H9 (cell line): Measurements from ENCODE around the gene FAM120A. TPM values are rescaled to one million over a fixed set of nuclear protein-coding genes. Genes with fewer than 3 reads are reported as not detected.

Source experiments
- DNase-seq: peaks from one replicate; pipeline ENCODE4 v3.0.0-alpha.2; 2017
- H2AFZ ChIP-seq: one replicate; pipeline ENCODE4 v1.6.1; 2013; ENCODE audit warnings: mild to moderate bottlenecking, low read length, control low read depth, moderate library complexity
- H2AK5ac ChIP-seq: 2 replicates; pipeline ENCODE4 v1.6.1; 2013; ENCODE audit warnings: low read length, control low read depth, mixed read lengths; ENCODE audit not compliant: insufficient read length
- H2BK120ac ChIP-seq: one replicate; pipeline ENCODE4 v1.6.1; 2013; ENCODE audit warnings: low read depth, mild to moderate bottlenecking, low read length, control low read depth, inconsistent platforms; ENCODE audit not compliant: poor library complexity, severe bottlenecking
- H2BK12ac ChIP-seq: 2 replicates; pipeline ENCODE4 v1.6.1; 2013; ENCODE audit warnings: low read length, control low read depth, mixed read lengths, low read depth; ENCODE audit not compliant: insufficient read length
- H2BK15ac ChIP-seq: 2 replicates; pipeline ENCODE4 v1.6.1; 2013; ENCODE audit warnings: low read depth, low read length, control low read depth
- H2BK20ac ChIP-seq: one replicate; pipeline ENCODE4 v1.6.1; 2013; ENCODE audit warnings: low read depth, mild to moderate bottlenecking, low read length, control low read depth, inconsistent platforms; ENCODE audit not compliant: poor library complexity, severe bottlenecking
- H2BK5ac ChIP-seq: 2 replicates; pipeline ENCODE4 v1.6.1; 2013; ENCODE audit warnings: low read length, control low read depth, mixed read lengths; ENCODE audit not compliant: insufficient read length
- H3K14ac ChIP-seq: 2 replicates; pipeline ENCODE4 v1.6.1; 2013; ENCODE audit warnings: low read length, control low read depth; ENCODE audit not compliant: insufficient read depth
- H3K18ac ChIP-seq: 2 replicates; pipeline ENCODE4 v1.6.1; 2013; ENCODE audit warnings: low read depth, mild to moderate bottlenecking, mixed read lengths, low read length, control low read depth; ENCODE audit not compliant: insufficient read length
- H3K23ac ChIP-seq: 2 replicates; pipeline ENCODE4 v1.6.1; 2013; ENCODE audit warnings: low read length, control low read depth, mixed read lengths, low read depth; ENCODE audit not compliant: insufficient read length
- H3K23me2 ChIP-seq: 2 replicates; pipeline ENCODE4 v1.6.1; 2013; ENCODE audit warnings: low read depth, mild to moderate bottlenecking, mixed read lengths, low read length, control low read depth; ENCODE audit not compliant: insufficient read length, poor library complexity, severe bottlenecking
- H3K27ac ChIP-seq: 2 replicates; pipeline ENCODE4 v1.5.1; 2013; ENCODE audit warnings: low read length, control low read depth, mixed read lengths, low read depth; ENCODE audit not compliant: insufficient read length
- H3K27me3 ChIP-seq: 2 replicates; pipeline ENCODE4 v1.6.1; 2013; ENCODE audit warnings: low read length, control low read depth, inconsistent platforms; ENCODE audit not compliant: insufficient read depth
- H3K4ac ChIP-seq: 2 replicates; pipeline ENCODE4 v1.6.1; 2013; ENCODE audit warnings: low read depth, mild to moderate bottlenecking, control low read depth, inconsistent platforms, low read length, moderate library complexity
- H3K4me1 ChIP-seq: 2 replicates; pipeline ENCODE4 v1.6.1; 2013; ENCODE audit warnings: low read length, control low read depth, inconsistent platforms; ENCODE audit not compliant: insufficient read depth
- H3K4me2 ChIP-seq: 2 replicates; pipeline ENCODE4 v1.6.1; 2013; ENCODE audit warnings: low read length, control low read depth, mixed read lengths; ENCODE audit not compliant: insufficient read length, insufficient read depth
- H3K56ac ChIP-seq: 2 replicates; pipeline ENCODE4 v1.6.1; 2013; ENCODE audit warnings: low read depth, mild to moderate bottlenecking, mixed read lengths, low read length, control low read depth; ENCODE audit not compliant: insufficient read length
- H3K79me1 ChIP-seq: 2 replicates; pipeline ENCODE4 v1.6.1; 2013; ENCODE audit warnings: low read depth, mild to moderate bottlenecking, moderate library complexity, low read length, control low read depth, inconsistent platforms; ENCODE audit not compliant: insufficient read depth, poor library complexity, severe bottlenecking
- H3K79me2 ChIP-seq: 2 replicates; pipeline ENCODE4 v1.6.1; 2013; ENCODE audit warnings: low read length, control low read depth, inconsistent platforms; ENCODE audit not compliant: insufficient read depth
- H3K9ac ChIP-seq: 2 replicates; pipeline ENCODE4 v1.6.1; 2013; ENCODE audit warnings: low read length, control low read depth, mixed read lengths; ENCODE audit not compliant: insufficient read length; ENCODE audit errors: extremely low read depth
- H3K9me3 ChIP-seq: one replicate; pipeline ENCODE4 v1.6.1; 2013; ENCODE audit warnings: low read depth, low read length, inconsistent platforms; ENCODE audit not compliant: control insufficient read depth
- H3T11ph ChIP-seq: one replicate; pipeline ENCODE4 v1.6.1; 2013; ENCODE audit warnings: mild to moderate bottlenecking, low read length, control low read depth, inconsistent platforms
- H4K20me1 ChIP-seq: one replicate; pipeline ENCODE4 v1.6.1; 2013; ENCODE audit not compliant: control insufficient read depth, insufficient read length, insufficient read depth
- H4K5ac ChIP-seq: 2 replicates; pipeline ENCODE4 v1.6.1; 2013; ENCODE audit warnings: low read depth, mild to moderate bottlenecking, mixed read lengths, low read length, control low read depth; ENCODE audit not compliant: insufficient read length
- H4K8ac ChIP-seq: replicated peaks from 2 replicates; pipeline ENCODE4 v1.6.1; 2013; ENCODE audit warnings: low read length, control low read depth, mixed read lengths, low read depth; ENCODE audit not compliant: insufficient read length
- H4K91ac ChIP-seq: 2 replicates; pipeline ENCODE4 v1.6.1; 2013; ENCODE audit warnings: low read depth, mild to moderate bottlenecking, moderate library complexity, mixed read lengths, low read length, control low read depth; ENCODE audit not compliant: insufficient read length
- H3K27ac Mint-ChIP-seq, 3 experiments: 2 replicates in 2 of 3; 3 replicates in 1 of 3; pipeline ENCODE4 v1.8.0; 2020 to 2021; ENCODE audit warnings: mixed read lengths in 3 of 3, mild to moderate bottlenecking in 1 of 3, moderate library complexity in 1 of 3
- H3K27me3 Mint-ChIP-seq: 2 replicates; pipeline ENCODE4 v1.8.0; 2021; ENCODE audit warnings: low read depth, mild to moderate bottlenecking, moderate library complexity, mixed read lengths
- H3K36me3 Mint-ChIP-seq, 3 experiments: 2 replicates in 2 of 3; 3 replicates in 1 of 3; pipeline ENCODE4 v1.8.0; 2020 to 2021; ENCODE audit warnings: low read depth in 3 of 3, mixed read lengths in 3 of 3; ENCODE audit not compliant: insufficient read depth in 1 of 3
- H3K4me1 Mint-ChIP-seq, 2 experiments: 2 replicates each; pipeline ENCODE4 v1.8.0; 2020; ENCODE audit warnings: mixed read lengths in 2 of 2
- H3K4me3 Mint-ChIP-seq, 2 experiments: 2 replicates in 1 of 2; 3 replicates in 1 of 2; pipeline ENCODE4 v1.8.0; 2020 to 2021; ENCODE audit warnings: mild to moderate bottlenecking in 2 of 2, mixed read lengths in 2 of 2, moderate library complexity in 1 of 2
- H3K9me3 Mint-ChIP-seq, 2 experiments: 2 replicates in 1 of 2; 3 replicates in 1 of 2; pipeline ENCODE4 v1.8.0; 2020; ENCODE audit warnings: mild to moderate bottlenecking in 2 of 2, mixed read lengths in 2 of 2, moderate library complexity in 1 of 2
- CTCF ChIP-seq: fragments of 200-600 bp; sonication (generic); conservative IDR thresholded peaks from 3 replicates; pipeline ENCODE4 v1.8.0; 2021; ENCODE audit warnings: antibody characterized with exemption, mild to moderate bottlenecking
- WGBS: extraction: QIAGEN DNeasy Blood & Tissue Kit; methylation state at CpG from one replicate; pipeline ENCODE4 v1.1.7; 2013; ENCODE audit warnings: missing lambda C conversion rate, low lambda C conversion rate, mixed read lengths; ENCODE audit not compliant: insufficient read length; ENCODE audit errors: extremely low coverage; 5-methylcytosine and 5-hydroxymethylcytosine counted together
- total RNA-seq: library from RNA; stranded (reverse); gene quantifications from 2 replicates; pipeline ENCODE4 v1.2.1, GENCODE V29; 2021

The FAM120A gene
- total RNA-seq, 1 experiment from 2014 or later = 57.7 TPM

GRCh38 chr9:93467062-93467416 lies 15.6 kb downstream of the FAM120A start:
- H3K27ac Mint-ChIP-seq = peak overlapping the region in 2 of 3 experiments; percentile 34 to 74; a peak in 3 of 7 replicates
- no peak for TF ChIP-seq CTCF
- H3K9ac ChIP-seq = no peak overlapping the region
- H3K9me3 Mint-ChIP-seq = no peaks in the 10 kb centered on the region
- H2BK12ac ChIP-seq = no peak overlapping the region
- H3K4me1 ChIP-seq = peaks cover 18% of the 10 kb centered on the region
- H3K56ac ChIP-seq = no peak overlapping the region
- DNase-seq = no peak
- no peak overlapping the region for H2AFZ ChIP-seq
- H4K5ac ChIP-seq = no peak overlapping the region
- no peak overlapping the region for H4K8ac ChIP-seq
- H3K36me3 Mint-ChIP-seq = peaks cover 4 to 16% (median 10%) of the 10 kb centered on the region in 3 experiments; a peak in 6 of 7 replicates
- no peak overlapping the region for H2BK15ac ChIP-seq
- no peaks in the 10 kb centered on the region for H3K27me3 ChIP-seq
- no peak overlapping the region for H2BK120ac ChIP-seq
- no peaks in the 10 kb centered on the region for H3K27me3 Mint-ChIP-seq
- H3T11ph ChIP-seq = no peak overlapping the region
- H3K14ac ChIP-seq = no peak overlapping the region
- H2BK20ac ChIP-seq = no peak overlapping the region
- peaks cover 8% of the 10 kb centered on the region for H3K79me1 ChIP-seq
- no peak overlapping the region for H3K23ac ChIP-seq
- WGBS = no CpG with 5 or more reads among the region's 3 CpGs
- H3K18ac ChIP-seq = no peak overlapping the region
- peaks cover 34% of the 10 kb centered on the region; the same call in 1 of the 2 replicates for H3K79me2 ChIP-seq
- H3K4me1 Mint-ChIP-seq = peaks cover 63 to 72% of the 10 kb centered on the region in 2 experiments
- H3K4me3 Mint-ChIP-seq = peak overlapping the region in 1 of 2 experiments; percentile 10; a peak in 1 of 5 replicates
- no peak overlapping the region for H4K91ac ChIP-seq
- no peaks in the 10 kb centered on the region for H3K9me3 ChIP-seq
- no peak overlapping the region for H3K27ac ChIP-seq
- H4K20me1 ChIP-seq = no peaks in the 10 kb centered on the region
- H3K4ac ChIP-seq = no peak overlapping the region
- H3K4me2 ChIP-seq = no peak overlapping the region
- no peak overlapping the region for H2BK5ac ChIP-seq
- H2AK5ac ChIP-seq = no peak overlapping the region
- no peaks in the 10 kb centered on the region for H3K23me2 ChIP-seq
